ENCODE results near the gene ACOT8.

DNA sequence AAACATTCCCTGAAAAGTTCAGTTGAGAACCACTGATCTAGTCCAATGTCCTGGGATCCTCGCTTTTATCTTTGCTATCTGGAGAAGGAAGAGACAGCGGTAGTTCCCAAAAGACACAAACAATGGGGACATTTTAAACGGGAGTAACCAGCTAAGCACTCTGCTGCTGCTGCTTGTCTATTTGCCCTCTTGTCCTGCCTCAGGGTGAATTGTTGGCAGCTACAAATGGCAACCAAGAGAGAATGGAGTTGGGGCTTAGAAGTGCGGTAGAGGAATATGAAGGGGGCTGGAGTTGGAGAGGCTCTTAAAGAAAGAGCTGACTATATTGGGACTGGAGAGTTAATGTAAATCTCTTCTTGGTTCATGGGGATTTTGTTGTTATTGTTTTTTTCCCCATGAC is 17.4 kb upstream of the ACOT8 start:
- TF ChIP-seq, protein P1, sequence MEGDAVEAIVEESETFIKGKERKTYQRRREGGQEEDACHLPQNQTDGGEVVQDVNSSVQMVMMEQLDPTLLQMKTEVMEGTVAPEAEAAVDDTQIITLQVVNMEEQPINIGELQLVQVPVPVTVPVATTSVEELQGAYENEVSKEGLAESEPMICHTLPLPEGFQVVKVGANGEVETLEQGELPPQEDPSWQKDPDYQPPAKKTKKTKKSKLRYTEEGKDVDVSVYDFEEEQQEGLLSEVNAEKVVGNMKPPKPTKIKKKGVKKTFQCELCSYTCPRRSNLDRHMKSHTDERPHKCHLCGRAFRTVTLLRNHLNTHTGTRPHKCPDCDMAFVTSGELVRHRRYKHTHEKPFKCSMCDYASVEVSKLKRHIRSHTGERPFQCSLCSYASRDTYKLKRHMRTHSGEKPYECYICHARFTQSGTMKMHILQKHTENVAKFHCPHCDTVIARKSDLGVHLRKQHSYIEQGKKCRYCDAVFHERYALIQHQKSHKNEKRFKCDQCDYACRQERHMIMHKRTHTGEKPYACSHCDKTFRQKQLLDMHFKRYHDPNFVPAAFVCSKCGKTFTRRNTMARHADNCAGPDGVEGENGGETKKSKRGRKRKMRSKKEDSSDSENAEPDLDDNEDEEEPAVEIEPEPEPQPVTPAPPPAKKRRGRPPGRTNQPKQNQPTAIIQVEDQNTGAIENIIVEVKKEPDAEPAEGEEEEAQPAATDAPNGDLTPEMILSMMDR (IDR thresholded peaks at IDR 0.05): no peak
- no peak for TF ChIP-seq POLR2AphosphoS5 (IDR thresholded peaks at IDR 0.05; ENCODE audit: insufficient read depth in 1 of 2, low read depth in 1 of 2)
- TF ChIP-seq POLR2A (IDR thresholded peaks at IDR 0.05): no peak
